ENCODE measurements around the gene ABCD1. TPM values are rescaled to one million over a fixed set of nuclear protein-coding genes. Genes with fewer than 3 reads are reported as not detected.

ABCD1 gene
- total RNA-seq, 1 donor from 2014 or later, result 11.0 TPM

DNA sequence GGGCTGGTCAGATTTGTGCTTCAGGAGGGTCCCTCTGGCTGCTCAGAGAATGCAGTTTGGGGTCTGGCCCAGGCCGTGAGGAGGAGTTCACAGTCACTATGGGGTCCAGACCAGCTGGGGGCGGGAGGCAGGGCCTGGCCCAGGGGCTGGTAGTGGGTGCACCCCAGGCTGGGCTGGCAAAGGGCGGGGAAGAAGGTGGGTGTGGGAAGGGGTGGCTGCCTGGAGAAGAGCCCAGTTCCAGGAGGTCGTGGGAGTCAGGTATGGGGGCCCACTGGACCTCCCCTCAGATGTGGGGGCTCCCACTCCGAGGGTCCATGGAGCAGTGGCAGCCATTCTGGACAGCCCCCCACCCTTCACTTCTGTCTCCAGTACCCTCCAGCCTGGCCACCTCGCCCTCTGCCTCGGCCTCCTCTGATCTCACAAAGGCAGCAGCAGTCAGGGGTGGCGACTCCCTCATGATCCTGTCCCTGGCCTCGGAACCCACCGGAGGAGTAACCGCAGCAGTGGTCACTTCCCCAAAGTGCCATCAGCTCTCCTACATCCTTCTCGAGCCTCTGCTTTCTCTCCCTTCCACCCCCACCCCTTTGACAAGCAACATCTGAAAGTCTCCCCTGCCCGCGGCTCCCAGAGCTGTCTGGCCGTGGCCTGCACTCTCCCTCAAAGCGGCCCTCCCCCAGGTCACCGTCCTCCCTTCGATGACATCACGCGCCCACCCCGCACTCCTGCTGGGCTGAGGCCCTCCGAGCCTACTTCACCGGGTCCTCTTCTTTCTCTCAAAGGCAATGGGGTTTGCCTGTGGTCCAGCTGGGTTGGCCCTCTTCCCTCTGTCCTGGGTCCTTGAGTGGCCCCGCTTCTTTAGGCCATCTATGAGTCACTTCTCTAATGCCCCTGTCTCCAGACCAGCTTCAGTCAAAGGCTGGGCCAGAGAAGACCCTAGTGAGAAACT lies 38.6 kb upstream of the ABCD1 start:
- Histone ChIP-seq H3K4me3 (no peak overlapping the region), H3K9me3 (no peaks in the 10 kb centered on the region), H3K36me3 (no peaks in the 10 kb centered on the region), H3K27ac (no peak overlapping the region), H3K4me1 (peaks cover 15% of the 10 kb centered on the region), H3K27me3 (no peaks in the 10 kb centered on the region)
- intact Hi-C loops (cut with DNase I), result no loop called here
- TF ChIP-seq POLR2A (IDR thresholded peaks at IDR 0.05), result no peak
- TF ChIP-seq POLR2AphosphoS5 (IDR thresholded peaks at IDR 0.05; ENCODE audit: insufficient read depth in 1 of 2, low read depth in 1 of 2), result no peak
- TF ChIP-seq CTCF (IDR thresholded peaks at IDR 0.05), result no peak
- no peak for DNase-seq (ENCODE audit: extremely low spot score in 2 of 2)

- intact Hi-C loops (cut with DNase I), result no loop called here
- Histone ChIP-seq H3K27ac (no peak overlapping the region), H3K4me1 (peaks cover 15% of the 10 kb centered on the region), H3K36me3 (no peaks in the 10 kb centered on the region), H3K4me3 (no peak overlapping the region), H3K27me3 (no peaks in the 10 kb centered on the region), H3K9me3 (no peaks in the 10 kb centered on the region)
- TF ChIP-seq CTCF (IDR thresholded peaks at IDR 0.05) (no peak), POLR2A (IDR thresholded peaks at IDR 0.05) (no peak), POLR2AphosphoS5 (IDR thresholded peaks at IDR 0.05; ENCODE audit: insufficient read depth in 1 of 2, low read depth in 1 of 2) (no peak)
- no peak for DNase-seq (ENCODE audit: extremely low spot score in 2 of 2)
Observed at GRCh38 chrX:153686711-153687110, 37.9 kb upstream of the ABCD1 start.

- H3K4me3 ChIP-seq, result peak within 1 kb of the TSS; percentile 39 to 46
- peak within 1 kb of the TSS; percentile 39 for H3K27ac ChIP-seq
- H3K9me3 ChIP-seq, result no peaks in the 10 kb centered on the region
- intact Hi-C loops (cut with DNase I), result no loop called here
- no peaks in the 10 kb centered on the region for H3K36me3 ChIP-seq
- DNase-seq (ENCODE audit: extremely low spot score in 2 of 2), result no peak
- no peak for TF ChIP-seq POLR2AphosphoS5 (IDR thresholded peaks at IDR 0.05; ENCODE audit: insufficient read depth in 1 of 2, low read depth in 1 of 2)
- peak in 1 of 2 donors; percentile 22 for TF ChIP-seq POLR2A (IDR thresholded peaks at IDR 0.05)
- no peak for TF ChIP-seq CTCF (IDR thresholded peaks at IDR 0.05)
- peaks cover 15% of the 10 kb centered on the region for H3K4me1 ChIP-seq
- no peaks in the 10 kb centered on the region for H3K27me3 ChIP-seq
Observed at GRCh38 chrX:153687121-153688039, 37.3 kb upstream of the ABCD1 start, which contains the start of gene SLC6A8. SLC6A8 (plus strand) TSS chrX:153687926; CDS start chrX:153688575, 649 bp downstream.

DNA sequence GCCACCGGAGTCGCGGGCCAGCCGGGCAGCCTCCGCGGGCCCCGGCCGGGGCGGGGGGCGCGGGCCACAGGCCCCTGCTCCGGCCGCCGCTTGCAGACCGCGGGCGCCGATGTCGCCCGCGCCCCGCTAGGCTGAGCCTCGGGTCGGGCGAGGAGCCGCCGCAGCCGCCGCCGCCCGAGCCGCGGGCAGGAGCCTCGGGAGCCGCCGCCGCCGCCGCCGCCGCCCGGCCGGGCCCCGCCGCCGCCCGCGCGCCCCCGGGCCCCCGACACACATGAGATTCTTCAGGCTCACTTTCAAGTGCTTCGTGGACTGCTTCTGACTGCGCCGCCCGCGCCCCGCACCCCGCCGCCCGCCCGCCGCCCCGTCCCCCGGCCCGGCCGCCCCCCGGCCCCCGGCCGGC lies 36.6 kb upstream of the ABCD1 start:
- Histone ChIP-seq H3K27ac (no peak overlapping the region), H3K4me1 (peaks cover 15% of the 10 kb centered on the region), H3K36me3 (no peaks in the 10 kb centered on the region), H3K9me3 (no peaks in the 10 kb centered on the region), H3K4me3 (no peak overlapping the region), H3K27me3 (no peaks in the 10 kb centered on the region)
- no peak for DNase-seq (ENCODE audit: extremely low spot score in 2 of 2)
- intact Hi-C loops (cut with DNase I), result no loop called here
- no peak for TF ChIP-seq POLR2AphosphoS5 (IDR thresholded peaks at IDR 0.05; ENCODE audit: insufficient read depth in 1 of 2, low read depth in 1 of 2)

- Histone ChIP-seq H3K27me3 (no peaks in the 10 kb centered on the region), H3K27ac (peak overlapping the region; percentile 39), H3K9me3 (no peaks in the 10 kb centered on the region), H3K4me3 (peak overlapping the region; percentile 39 to 46), H3K36me3 (no peaks in the 10 kb centered on the region), H3K4me1 (peaks cover 15% of the 10 kb centered on the region)
- DNase-seq (ENCODE audit: extremely low spot score in 2 of 2), result no peak
- TF ChIP-seq CTCF (IDR thresholded peaks at IDR 0.05) (no peak), POLR2A (IDR thresholded peaks at IDR 0.05) (no peak), POLR2AphosphoS5 (IDR thresholded peaks at IDR 0.05; ENCODE audit: insufficient read depth in 1 of 2, low read depth in 1 of 2) (no peak)
- intact Hi-C loops (cut with DNase I), result no loop called here
Observed at GRCh38 chrX:153688506-153688905, 36.1 kb upstream of the ABCD1 start.
